C4-2B (cell line): Measurements from ENCODE around the gene SLC8B1.

Source experiments
- H3K27ac ChIP-seq: fragments of 450-650 bp; 2 replicates; pipeline ENCODE4 v1.5.1; 2017
- CTCF ChIP-seq: fragments of 450-650 bp; conservative IDR thresholded peaks from 2 replicates; pipeline ENCODE4 v1.5.1; 2017; ENCODE audit warnings: mild to moderate bottlenecking
- ZFX ChIP-seq: fragments of 450-650 bp; IDR thresholded peaks from 2 replicates; pipeline ENCODE4 v1.6.1; 2017

SLC8B1 gene

GRCh38 chr12:113372371-113372770 is 37.5 kb upstream of the SLC8B1 start:
- no peak for TF ChIP-seq CTCF
- no peak for TF ChIP-seq ZFX
- H3K27ac ChIP-seq, result no peak overlapping the region

GRCh38 chr12:113371808-113372207 is 36.9 kb upstream of the SLC8B1 start:
- TF ChIP-seq ZFX (no peak), CTCF (no peak)
- no peak overlapping the region for H3K27ac ChIP-seq

- TF ChIP-seq CTCF (no peak), ZFX (no peak)
Observed at GRCh38 chr12:113370923-113371682, 36.2 kb upstream of the SLC8B1 start.

GRCh38 chr12:113369391-113369985 is 34.6 kb upstream of the SLC8B1 start:
- TF ChIP-seq CTCF (no peak), ZFX (no peak)

More at GRCh38 chr12:113370923-113371682, 36.2 kb upstream of the SLC8B1 start:
- no peak overlapping the region for H3K27ac ChIP-seq

GRCh38 chr12:113368331-113368730 is 33.4 kb upstream of the SLC8B1 start:
- no peak overlapping the region for H3K27ac ChIP-seq
- TF ChIP-seq ZFX (no peak), CTCF (no peak)

More at GRCh38 chr12:113369391-113369985, 34.6 kb upstream of the SLC8B1 start:
- no peak overlapping the region for H3K27ac ChIP-seq

GRCh38 chr12:113366827-113367226 is 31.9 kb upstream of the SLC8B1 start:
- H3K27ac ChIP-seq, result no peak overlapping the region
- TF ChIP-seq ZFX, result no peak
- TF ChIP-seq CTCF, result no peak

- H3K27ac ChIP-seq, result no peak overlapping the region
- TF ChIP-seq CTCF (no peak), ZFX (no peak)
Observed at GRCh38 chr12:113365639-113366395, 30.9 kb upstream of the SLC8B1 start.
